Retinal pigment epithelial cell (primary cell): ENCODE results near the gene TRIM24.
"Not testable (repeated sequence)": the region's sequence is repeated elsewhere in the genome, so short reads cannot be mapped to it uniquely, and the experiment has no call there.

Source experiments
- DNase-seq: peaks from one replicate; pipeline ENCODE4 v3.0.0-alpha.2; 2010; ENCODE audit warnings: low read depth
- H3K4me3 ChIP-seq: 2 replicates; pipeline ENCODE4 v1.5.1; 2011; ENCODE audit warnings: mild to moderate bottlenecking, low read length, control low read depth, moderate library complexity
- TF ChIP-seq, protein P1 (sequence below): conservative IDR thresholded peaks from 2 replicates; pipeline ENCODE4 v1.5.1; 2011; ENCODE audit warnings: low read depth, low read length, control low read depth, inconsistent platforms

Gene TRIM24

DNA sequence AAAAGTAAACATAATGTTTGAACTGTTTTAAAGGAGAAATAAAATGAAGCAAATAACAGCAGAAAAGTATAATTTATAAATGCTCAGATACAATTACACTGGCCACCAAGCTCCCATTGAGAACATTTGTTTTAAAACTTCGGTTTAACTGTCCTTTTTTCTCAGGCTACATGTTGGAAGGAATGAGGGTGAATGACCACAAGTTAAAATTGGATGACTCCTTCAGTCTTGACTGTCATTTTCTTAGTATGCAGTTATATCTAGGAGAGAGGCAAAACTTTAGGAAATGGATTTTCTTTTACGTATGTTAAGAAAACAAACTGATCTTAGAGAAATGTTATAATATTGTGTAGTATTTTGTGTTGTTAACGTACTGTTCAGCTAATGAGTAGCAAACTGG, 5.0 kb downstream of the TRIM24 start:
- DNase-seq: no peak
- H3K4me3 ChIP-seq: no peak overlapping the region
- TF ChIP-seq, protein P1, sequence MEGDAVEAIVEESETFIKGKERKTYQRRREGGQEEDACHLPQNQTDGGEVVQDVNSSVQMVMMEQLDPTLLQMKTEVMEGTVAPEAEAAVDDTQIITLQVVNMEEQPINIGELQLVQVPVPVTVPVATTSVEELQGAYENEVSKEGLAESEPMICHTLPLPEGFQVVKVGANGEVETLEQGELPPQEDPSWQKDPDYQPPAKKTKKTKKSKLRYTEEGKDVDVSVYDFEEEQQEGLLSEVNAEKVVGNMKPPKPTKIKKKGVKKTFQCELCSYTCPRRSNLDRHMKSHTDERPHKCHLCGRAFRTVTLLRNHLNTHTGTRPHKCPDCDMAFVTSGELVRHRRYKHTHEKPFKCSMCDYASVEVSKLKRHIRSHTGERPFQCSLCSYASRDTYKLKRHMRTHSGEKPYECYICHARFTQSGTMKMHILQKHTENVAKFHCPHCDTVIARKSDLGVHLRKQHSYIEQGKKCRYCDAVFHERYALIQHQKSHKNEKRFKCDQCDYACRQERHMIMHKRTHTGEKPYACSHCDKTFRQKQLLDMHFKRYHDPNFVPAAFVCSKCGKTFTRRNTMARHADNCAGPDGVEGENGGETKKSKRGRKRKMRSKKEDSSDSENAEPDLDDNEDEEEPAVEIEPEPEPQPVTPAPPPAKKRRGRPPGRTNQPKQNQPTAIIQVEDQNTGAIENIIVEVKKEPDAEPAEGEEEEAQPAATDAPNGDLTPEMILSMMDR: no peak

DNA sequence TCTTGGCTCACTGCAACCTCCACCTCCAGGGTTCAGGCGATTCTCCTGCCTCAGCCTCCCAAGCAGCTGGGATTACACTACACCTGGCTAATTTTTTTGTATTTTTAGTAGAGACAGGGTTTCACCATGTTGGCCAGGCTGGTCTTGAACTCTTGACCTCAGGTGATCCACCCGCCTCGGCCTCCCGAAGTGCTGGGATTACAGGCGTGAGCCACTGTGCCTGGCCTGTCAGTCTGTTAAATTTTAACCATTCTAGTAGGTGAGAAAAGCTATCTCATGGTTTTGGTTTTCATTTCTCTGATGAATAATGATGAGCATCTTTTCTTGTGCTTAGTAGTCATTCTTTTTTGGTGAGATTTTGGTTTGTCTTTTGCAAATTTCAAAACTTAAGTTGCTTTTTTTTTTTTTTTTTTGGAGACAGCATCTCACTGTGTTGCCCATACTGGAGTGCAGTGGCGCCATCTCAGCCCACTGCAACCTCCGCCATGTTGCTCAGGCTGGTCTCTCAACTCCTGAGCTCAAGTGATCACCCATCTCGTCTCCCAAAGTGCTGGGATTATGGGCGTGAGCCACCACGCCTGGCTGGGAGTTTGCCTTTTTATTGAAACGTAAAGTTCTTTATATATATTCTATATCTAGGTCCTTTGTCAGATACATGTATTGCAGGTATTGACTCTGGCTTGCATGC, 6.2 kb downstream of the TRIM24 start:
- not testable (repeated sequence) for DNase-seq, H3K4me3 ChIP-seq

DNA sequence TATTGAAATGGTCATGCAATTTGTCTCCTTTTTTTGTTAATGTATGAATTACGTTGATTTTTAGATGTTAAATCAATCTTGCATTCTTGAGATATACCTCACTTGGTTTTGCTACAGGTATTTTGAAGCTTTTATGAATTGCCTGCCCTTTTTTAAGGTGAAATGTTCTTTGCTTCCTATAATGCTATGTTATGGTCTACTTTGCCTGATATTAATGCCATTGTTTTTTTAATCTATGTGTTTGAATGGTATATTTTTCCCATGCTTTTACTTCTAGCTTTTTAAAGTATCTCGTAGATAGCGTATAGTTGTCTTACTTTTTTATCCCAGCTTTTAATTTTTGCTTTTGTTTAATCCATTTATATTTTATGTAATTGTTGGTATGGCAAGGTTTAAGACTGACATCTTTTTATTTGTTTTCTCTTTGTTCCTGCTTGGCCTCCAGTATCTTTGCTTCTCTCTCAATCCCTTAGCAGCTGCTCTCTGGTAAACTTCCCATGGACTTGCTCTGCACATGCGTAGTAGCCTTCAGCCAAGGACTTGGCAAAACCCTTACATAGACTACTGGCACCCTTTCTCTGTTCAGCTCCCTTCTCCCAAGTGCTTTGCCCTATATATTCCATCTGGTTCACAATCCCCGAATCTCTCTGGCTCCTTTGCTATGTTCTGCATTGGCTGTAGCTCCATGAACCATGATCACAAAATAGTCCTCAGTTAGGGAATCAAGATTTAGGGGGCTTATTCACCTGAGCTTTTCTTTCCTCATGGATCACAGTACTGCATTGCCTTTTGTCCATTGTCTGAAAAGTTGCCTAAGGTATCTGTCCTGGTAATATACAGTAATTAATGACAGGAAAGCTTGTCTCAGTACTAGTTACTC, 8.4 kb downstream of the TRIM24 start:
- TF ChIP-seq, protein P1: no peak

DNA sequence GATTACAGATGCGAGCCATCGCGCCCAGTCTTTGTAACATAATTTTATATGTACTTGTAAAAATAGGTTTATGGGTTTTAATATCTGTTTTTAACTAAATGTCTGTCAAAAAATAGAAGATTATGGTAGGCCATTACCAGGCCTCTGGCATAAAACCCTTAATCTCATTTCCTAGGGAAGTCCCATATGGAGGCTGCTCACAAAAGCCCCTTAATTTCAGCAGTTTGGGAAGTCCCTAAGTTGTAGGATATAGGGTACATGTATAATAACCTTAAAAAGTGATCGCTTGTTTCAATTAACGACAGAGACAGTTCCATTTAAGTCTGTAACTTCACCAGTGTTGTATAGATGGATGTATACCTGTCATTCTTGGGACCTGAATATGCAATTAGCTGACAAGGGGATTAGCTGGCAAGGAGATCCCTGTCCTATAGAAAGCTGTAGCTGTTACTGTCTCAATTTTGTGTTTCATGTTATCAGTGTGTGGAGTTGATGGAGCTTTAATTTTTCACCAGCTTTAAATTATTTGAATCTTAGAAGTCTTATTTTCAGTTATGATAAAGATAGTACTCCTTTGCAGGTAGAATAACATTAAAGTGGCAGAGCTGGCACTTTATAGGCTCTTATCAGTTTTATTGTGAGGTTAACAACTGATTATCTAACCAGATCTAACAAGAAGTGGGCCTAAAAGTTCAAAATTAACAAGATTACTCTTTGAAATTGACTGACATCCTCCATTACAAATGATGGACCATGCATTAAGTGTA, 10.5 kb downstream of the TRIM24 start:
- TF ChIP-seq, protein P1: no peak
- no peak overlapping the region for H3K4me3 ChIP-seq
- DNase-seq: no peak

More for the DNA sequence above, 8.4 kb downstream of the TRIM24 start:
- no peak overlapping the region for H3K4me3 ChIP-seq
- no peak for DNase-seq

DNA sequence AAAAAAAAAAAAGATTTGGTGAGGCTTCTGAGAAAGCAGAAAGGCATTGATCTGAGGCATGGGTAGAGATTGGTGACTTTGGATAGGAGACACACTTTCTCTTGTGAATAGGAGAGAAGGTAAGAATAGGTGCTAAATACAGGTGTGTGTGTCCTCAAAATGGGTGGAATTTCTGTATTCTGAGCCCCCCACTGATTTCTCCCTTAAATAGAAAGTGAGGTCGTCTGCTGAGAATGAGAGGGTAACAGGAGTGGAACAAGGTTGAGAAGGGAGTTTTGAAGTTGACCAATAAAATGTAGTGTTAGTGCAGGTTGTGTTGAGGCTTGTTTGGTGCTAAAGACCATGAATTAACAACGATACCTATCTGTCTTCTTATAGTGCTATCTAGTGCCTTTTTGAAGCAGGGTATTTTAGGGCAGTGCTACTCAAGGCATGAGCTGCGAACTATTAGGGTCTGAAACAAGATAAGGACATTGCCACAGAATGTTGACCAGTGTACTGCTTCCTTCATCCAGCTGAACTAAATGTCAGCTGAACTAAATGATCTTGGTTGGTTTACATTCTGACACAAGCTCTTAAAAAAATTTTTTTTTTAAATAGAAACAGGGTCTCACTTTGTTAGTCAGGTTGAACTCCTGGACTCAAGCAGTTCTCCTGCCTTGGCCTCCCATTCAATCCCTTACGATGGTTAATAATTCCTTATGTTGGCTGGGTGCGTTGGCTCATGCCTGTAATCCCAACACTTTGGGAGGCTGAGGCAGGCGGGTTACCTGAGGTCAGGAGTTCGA, 12.4 kb downstream of the TRIM24 start:
- DNase-seq: no peak
- TF ChIP-seq, protein P1: no peak
- H3K4me3 ChIP-seq: no peak overlapping the region

DNA sequence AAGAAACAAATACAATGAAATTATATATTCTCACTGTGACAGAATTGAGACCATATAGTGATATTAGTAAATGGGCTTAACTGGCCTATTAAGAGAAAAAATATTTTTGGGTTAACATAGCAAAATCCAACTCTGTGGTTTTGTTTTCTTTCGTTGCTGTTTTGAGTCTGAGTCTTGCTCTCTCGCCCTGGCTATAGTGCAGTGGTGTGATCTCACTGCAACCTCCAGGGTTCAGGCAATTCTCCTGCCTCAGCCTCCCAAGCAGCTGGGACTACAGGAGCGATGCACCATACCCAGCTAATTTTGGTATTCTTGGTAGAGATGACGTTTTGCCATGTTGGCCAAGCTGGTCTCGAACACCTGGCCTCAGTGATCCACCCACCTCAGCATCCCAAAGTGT, 15.3 kb downstream of the TRIM24 start:
- no peak overlapping the region for H3K4me3 ChIP-seq
- TF ChIP-seq, protein P1: no peak
- no peak for DNase-seq
